PC-3 (cell line): ENCODE measurements around the gene ARFGEF2.

Experiments used
- CTCF ChIP-seq: fragments of 300-600 bp; sonication (generic); conservative IDR thresholded peaks from 2 replicates; pipeline ENCODE4 v1.5.1; 2017; ENCODE audit warnings: antibody characterized with exemption, low read depth, mild to moderate bottlenecking, low read length
- EZH2 ChIP-seq: fragments of 300-600 bp; sonication (generic); IDR thresholded peaks from one replicate; pipeline ENCODE4 v1.6.1; 2017; ENCODE audit warnings: antibody characterized with exemption, mild to moderate bottlenecking, low read length; ENCODE audit not compliant: unreplicated experiment
- EZH2phosphoT487 ChIP-seq: fragments of 300-600 bp; sonication (generic); IDR thresholded peaks from 2 replicates; pipeline ENCODE4 v1.6.1; 2018; ENCODE audit warnings: mild to moderate bottlenecking, antibody characterized with exemption, low read length, borderline replicate concordance

GRCh38 chr20:48983423-48984400 lies 62.2 kb downstream of the ARFGEF2 start:
- TF ChIP-seq EZH2 (no peak), CTCF (no peak), EZH2phosphoT487 (no peak)
